ENCODE measurements around the gene GOLGA8S.
"Not testable (repeated sequence)": the region's sequence is repeated elsewhere in the genome, so short reads cannot be mapped to it uniquely, and the experiment has no call there.

GOLGA8S gene

GRCh38 chr15:23398357-23398756 lies 43.8 kb downstream of the GOLGA8S start:
- DNase-seq = not testable (repeated sequence)

- DNase-seq = not testable (repeated sequence)
Measured at GRCh38 chr15:23399207-23399606, 44.7 kb downstream of the GOLGA8S start.

- no peak for DNase-seq
Measured at GRCh38 chr15:23401627-23402026, 47.1 kb downstream of the GOLGA8S start.

GRCh38 chr15:23402140-23402539 lies 47.6 kb downstream of the GOLGA8S start:
- no peak for DNase-seq

GRCh38 chr15:23402544-23402943 lies 48.0 kb downstream of the GOLGA8S start:
- no peak for DNase-seq

GRCh38 chr15:23403550-23403949 lies 49.0 kb downstream of the GOLGA8S start:
- no peak for DNase-seq

- DNase-seq = no peak
Measured at GRCh38 chr15:23411841-23412240, 57.3 kb downstream of the GOLGA8S start.

GRCh38 chr15:23412881-23413600 lies 58.5 kb downstream of the GOLGA8S start:
- not testable (repeated sequence) for DNase-seq

Measured in left hindlimb (tissue), 1 donor.